CD4-positive, CD25-positive, alpha-beta regulatory T cell (primary cell): ENCODE results near the gene SYCP2. TPM values are rescaled to one million over a fixed set of nuclear protein-coding genes. Genes with fewer than 3 reads are reported as not detected.

Experiments used
- ATAC-seq, 2 donors: fragments of 150-1000 bp; cut with Tn5 transposase; one replicate each; pipeline ENCODE4 v1.10.0; 2021; ENCODE audit warnings: low read depth in 2 of 2, moderate number of reproducible peaks in 2 of 2, moderate library complexity in 1 of 2
- DNase-seq, 3 donors: peaks; one replicate each; pipeline versions ENCODE4 v3.0.0 to v3.0.0-alpha.2; 2012 to 2022; ENCODE audit warnings: mixed read lengths in 1 of 3
- H3K27ac ChIP-seq: one replicate; pipeline ENCODE4 v1.7.0; 2013; ENCODE audit warnings: mild to moderate bottlenecking, low read length; ENCODE audit not compliant: insufficient read depth, poor library complexity, severe bottlenecking
- H3K27me3 ChIP-seq: one replicate; pipeline ENCODE4 v1.7.0; 2013; ENCODE audit warnings: low read length; ENCODE audit not compliant: control insufficient read depth, insufficient read depth
- H3K36me3 ChIP-seq: one replicate; pipeline ENCODE4 v1.7.0; 2013; ENCODE audit warnings: mild to moderate bottlenecking, low read length, moderate library complexity; ENCODE audit not compliant: control insufficient read depth, insufficient read depth
- H3K4me1 ChIP-seq: 2 replicates; pipeline ENCODE4 v1.7.0; 2013; ENCODE audit warnings: mild to moderate bottlenecking, low read length; ENCODE audit not compliant: insufficient read depth, control insufficient read depth, poor library complexity, severe bottlenecking
- H3K4me3 ChIP-seq: one replicate; pipeline ENCODE4 v1.7.0; 2013; ENCODE audit warnings: low read depth, mild to moderate bottlenecking, low read length, moderate library complexity
- H3K9me3 ChIP-seq, 2 experiments: 1 replicate in 1 of 2; 2 replicates in 1 of 2; pipeline ENCODE4 v1.7.0; 2013; ENCODE audit warnings: low read length in 2 of 2, mild to moderate bottlenecking in 1 of 2, moderate library complexity in 1 of 2; ENCODE audit not compliant: control insufficient read depth in 2 of 2
- H3K27ac Mint-ChIP-seq, 3 donors: one replicate each; pipeline ENCODE4 v1.8.0; 2020 to 2022; ENCODE audit warnings: mild to moderate bottlenecking in 3 of 3, mixed read lengths in 3 of 3, moderate library complexity in 2 of 3
- H3K27me3 Mint-ChIP-seq: one replicate; pipeline ENCODE4 v1.8.0; 2022; ENCODE audit warnings: mild to moderate bottlenecking, mixed read lengths
- H3K36me3 Mint-ChIP-seq: one replicate; pipeline ENCODE4 v1.8.0; 2020; ENCODE audit warnings: mixed read lengths
- H3K4me1 Mint-ChIP-seq, 4 donors: one replicate each; pipeline ENCODE4 v1.8.0; 2020 to 2022; ENCODE audit warnings: mixed read lengths in 4 of 4, mild to moderate bottlenecking in 1 of 4
- H3K4me3 Mint-ChIP-seq, 4 donors: one replicate each; pipeline ENCODE4 v1.8.0; 2020 to 2022; ENCODE audit warnings: mild to moderate bottlenecking in 4 of 4, mixed read lengths in 4 of 4, moderate library complexity in 3 of 4
- H3K9me3 Mint-ChIP-seq, 7 donors: one replicate each; pipeline ENCODE4 v1.8.0; 2020 to 2022; ENCODE audit warnings: mixed read lengths in 7 of 7, mild to moderate bottlenecking in 3 of 7, moderate library complexity in 2 of 7
- polyA plus RNA-seq, 4 donors: library from polyadenylated mRNA; unstranded; fragments of 300-500 nt; fragmentation: Illumina TruSeq; gene quantifications; one replicate each; pipeline ENCODE4 v1.2.3, GENCODE V29; 2021
- total RNA-seq: library from RNA; stranded (reverse); gene quantifications from one replicate; pipeline ENCODE4 v1.2.3, GENCODE V29; 2022

SYCP2 gene
- total and polyA plus RNA-seq, 5 donors from 2014 or later, result 0.32 to 9.1 (median 1.2) TPM

DNA sequence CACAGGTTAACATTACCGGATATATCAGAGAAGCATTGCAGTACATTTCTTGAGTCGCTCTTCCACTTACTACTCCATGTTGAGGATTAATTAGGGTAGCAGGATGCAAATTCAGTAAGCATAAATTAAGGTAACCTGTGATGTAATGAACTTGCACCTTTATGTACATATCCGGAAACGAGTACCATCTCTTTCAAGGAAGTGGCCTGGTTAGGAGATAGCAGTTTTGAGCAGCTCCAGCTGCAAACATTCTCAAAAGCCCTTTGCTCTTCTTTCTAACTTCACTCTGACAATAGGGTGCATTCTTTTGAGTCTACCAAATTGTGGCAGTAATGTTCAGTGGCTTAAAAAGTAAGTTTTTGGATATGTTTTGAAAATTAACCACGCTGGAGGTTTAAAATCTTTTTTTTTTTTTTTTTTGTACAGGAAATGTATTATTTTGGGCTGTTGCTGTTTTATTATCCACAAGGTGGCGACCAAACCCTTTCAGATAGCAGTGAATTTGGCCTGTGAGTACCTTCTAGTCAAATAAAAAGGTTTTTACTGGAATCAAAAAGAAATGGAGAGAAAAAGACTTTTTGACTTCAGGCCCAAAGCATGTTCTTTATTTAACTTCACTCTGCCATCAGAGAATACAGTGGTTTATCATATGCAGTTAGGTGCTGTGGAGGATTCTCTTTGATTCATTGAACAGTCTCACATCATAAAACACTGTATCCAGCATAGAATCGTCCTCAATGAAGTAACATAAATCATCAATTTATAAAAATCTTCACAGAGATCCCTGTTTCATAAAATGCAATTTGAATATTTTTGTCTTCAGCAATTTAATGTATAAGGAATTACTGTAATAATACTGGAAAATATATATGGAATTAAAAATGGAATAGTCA, 15.6 kb upstream of the SYCP2 start:
- H3K4me3 Mint-ChIP-seq, result peak overlapping the region; percentile 13 to 80 (median 71)
- peak; percentile 16 to 86 (median 73) for DNase-seq
- peak overlapping the region; percentile 59 to 99 (median 88) for H3K27ac Mint-ChIP-seq
- peaks cover 14 to 39% (median 24%) of the 10 kb centered on the region in 4 donors for H3K4me1 Mint-ChIP-seq
- H3K27me3 Mint-ChIP-seq, result no peaks in the 10 kb centered on the region
- Histone ChIP-seq H3K4me3 (peak overlapping the region; percentile 75), H3K36me3 (peaks cover 14% of the 10 kb centered on the region), H3K27me3 (no peaks in the 10 kb centered on the region), H3K27ac (peak overlapping the region; percentile 60), H3K9me3 (no peaks in the 10 kb centered on the region), H3K4me1 (peaks cover 4% of the 10 kb centered on the region)
- no peaks in the 10 kb centered on the region for H3K9me3 Mint-ChIP-seq
- H3K36me3 Mint-ChIP-seq, result peaks cover 8% of the 10 kb centered on the region
- ATAC-seq, result peak; percentile 78 to 81

DNA sequence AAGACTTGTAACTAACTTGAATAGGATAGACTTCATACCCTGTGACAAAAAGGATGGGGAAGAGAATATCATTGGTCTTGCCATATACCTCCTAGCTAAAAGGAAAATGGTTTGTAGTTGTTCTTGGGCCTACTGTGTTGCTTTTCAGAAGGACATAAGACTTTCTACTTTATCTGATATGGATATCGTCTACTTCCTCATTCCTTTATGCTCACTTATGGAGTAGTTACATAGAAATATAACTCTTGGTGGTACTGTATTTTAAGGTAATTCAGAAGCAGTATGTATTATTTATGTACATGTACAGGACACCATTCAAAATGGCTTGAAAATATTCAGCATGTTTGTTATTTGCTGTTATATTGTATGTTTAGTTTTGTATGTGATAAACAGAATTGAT, 14.8 kb upstream of the SYCP2 start:
- Mint-ChIP-seq H3K27ac (peak overlapping the region in 2 of 3 donors; percentile 15 to 59), H3K9me3 (no peaks in the 10 kb centered on the region), H3K4me1 (peaks cover 14 to 39% (median 24%) of the 10 kb centered on the region in 4 donors), H3K27me3 (no peaks in the 10 kb centered on the region), H3K36me3 (peaks cover 9% of the 10 kb centered on the region), H3K4me3 (no peak overlapping the region)
- no peak for DNase-seq
- Histone ChIP-seq H3K27ac (peak overlapping the region; percentile 60), H3K36me3 (peaks cover 22% of the 10 kb centered on the region), H3K27me3 (no peaks in the 10 kb centered on the region), H3K9me3 (no peaks in the 10 kb centered on the region), H3K4me3 (peak overlapping the region; percentile 75), H3K4me1 (peaks cover 4% of the 10 kb centered on the region)
- ATAC-seq, result no peak

DNA sequence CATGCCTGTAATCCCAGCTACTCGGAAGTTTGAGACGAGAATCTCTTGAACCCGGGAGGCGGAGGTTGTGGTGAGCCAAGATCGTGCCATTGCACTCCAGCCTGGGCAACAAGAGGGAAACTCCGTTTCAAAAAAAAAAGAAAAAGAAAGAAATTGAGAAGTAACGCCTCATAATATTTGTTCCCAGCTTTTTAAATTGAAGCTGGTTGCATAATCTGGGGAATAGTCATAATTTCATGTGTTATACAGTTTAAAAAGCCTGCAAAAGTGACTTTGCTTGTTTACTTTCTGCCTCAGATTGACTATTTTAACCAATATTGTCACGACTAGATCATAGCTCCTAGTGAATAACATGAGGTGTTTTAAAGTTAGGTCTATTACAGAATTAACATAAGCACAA, 13.9 kb upstream of the SYCP2 start:
- H3K27ac Mint-ChIP-seq, result no peak overlapping the region
- peaks cover 20 to 40% (median 24%) of the 10 kb centered on the region in 4 donors for H3K4me1 Mint-ChIP-seq
- no peak overlapping the region for H3K4me3 ChIP-seq
- H3K9me3 Mint-ChIP-seq, result no peaks in the 10 kb centered on the region
- peaks cover 28% of the 10 kb centered on the region for H3K36me3 ChIP-seq
- H3K4me1 ChIP-seq, result peaks cover 5% of the 10 kb centered on the region
- DNase-seq, result no peak
- no peak for ATAC-seq
- peaks cover 9% of the 10 kb centered on the region for H3K36me3 Mint-ChIP-seq
- H3K9me3 ChIP-seq, result no peaks in the 10 kb centered on the region
- no peaks in the 10 kb centered on the region for H3K27me3 Mint-ChIP-seq
- no peaks in the 10 kb centered on the region for H3K27me3 ChIP-seq
- H3K4me3 Mint-ChIP-seq, result no peak overlapping the region
- no peak overlapping the region for H3K27ac ChIP-seq

DNA sequence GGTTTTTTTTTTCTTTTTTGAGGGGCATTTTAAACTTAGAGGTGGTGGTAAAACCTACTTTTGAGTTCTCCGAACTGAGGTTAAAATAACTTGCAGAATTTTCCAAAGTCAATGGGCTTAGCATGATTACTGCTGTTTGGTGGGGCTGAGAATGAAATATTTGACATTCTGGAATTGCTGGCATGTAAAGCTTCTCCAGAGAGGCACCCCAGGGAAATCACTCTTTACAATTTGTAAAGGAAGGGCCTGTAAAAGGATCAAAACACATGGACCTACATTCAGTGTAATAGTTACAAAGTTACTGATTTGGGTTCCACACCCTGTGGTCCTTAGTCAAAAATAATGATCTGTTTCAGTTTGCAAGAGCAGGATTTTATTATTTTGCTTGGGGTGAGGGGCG, 12.3 kb upstream of the SYCP2 start:
- ATAC-seq (no peak), DNase-seq (no peak)
- Histone ChIP-seq H3K36me3 (peaks cover 28% of the 10 kb centered on the region), H3K27me3 (no peaks in the 10 kb centered on the region), H3K27ac (no peak overlapping the region), H3K4me3 (no peak overlapping the region), H3K9me3 (no peaks in the 10 kb centered on the region), H3K4me1 (peaks cover 22% of the 10 kb centered on the region)
- Mint-ChIP-seq H3K36me3 (peaks cover 9% of the 10 kb centered on the region), H3K4me3 (no peak overlapping the region), H3K27ac (peak overlapping the region in 1 of 3 donors; percentile 15), H3K4me1 (peaks cover 35 to 55% (median 37%) of the 10 kb centered on the region in 4 donors), H3K9me3 (no peaks in the 10 kb centered on the region), H3K27me3 (no peaks in the 10 kb centered on the region)

- H3K27ac Mint-ChIP-seq, result peak overlapping the region in 1 of 3 donors; percentile 15
- ATAC-seq, result no peak
- peaks cover 9% of the 10 kb centered on the region for H3K36me3 Mint-ChIP-seq
- no peaks in the 10 kb centered on the region for H3K9me3 Mint-ChIP-seq
- peaks cover 35 to 58% (median 39%) of the 10 kb centered on the region in 4 donors for H3K4me1 Mint-ChIP-seq
- H3K4me1 ChIP-seq, result peaks cover 25% of the 10 kb centered on the region
- H3K9me3 ChIP-seq, result no peaks in the 10 kb centered on the region
- H3K27me3 Mint-ChIP-seq, result no peaks in the 10 kb centered on the region
- H3K4me3 ChIP-seq, result no peak overlapping the region
- no peak overlapping the region for H3K4me3 Mint-ChIP-seq
- no peak overlapping the region for H3K27ac ChIP-seq
- DNase-seq, result no peak
- no peaks in the 10 kb centered on the region for H3K27me3 ChIP-seq
- peaks cover 28% of the 10 kb centered on the region for H3K36me3 ChIP-seq
Observed at GRCh38 chr20:59945175-59945574, 11.7 kb upstream of the SYCP2 start.

- H3K27ac ChIP-seq, result no peak overlapping the region
- Mint-ChIP-seq H3K36me3 (peaks cover 9% of the 10 kb centered on the region), H3K9me3 (no peaks in the 10 kb centered on the region), H3K4me3 (no peak overlapping the region), H3K27ac (peak overlapping the region in 1 of 3 donors; percentile 37), H3K27me3 (no peaks in the 10 kb centered on the region), H3K4me1 (peaks cover 35 to 58% (median 41%) of the 10 kb centered on the region in 4 donors)
- no peak for DNase-seq
- no peaks in the 10 kb centered on the region for H3K9me3 ChIP-seq
- ATAC-seq, result no peak
- peaks cover 28% of the 10 kb centered on the region for H3K36me3 ChIP-seq
- H3K4me1 ChIP-seq, result peaks cover 25% of the 10 kb centered on the region
- no peaks in the 10 kb centered on the region for H3K27me3 ChIP-seq
- no peak overlapping the region for H3K4me3 ChIP-seq
Observed at GRCh38 chr20:59944726-59945125, 11.3 kb upstream of the SYCP2 start.

- ATAC-seq (no peak), DNase-seq (no peak)
- no peaks in the 10 kb centered on the region for H3K9me3 Mint-ChIP-seq
- H3K27me3 ChIP-seq, result no peaks in the 10 kb centered on the region
- H3K4me1 ChIP-seq, result peaks cover 42% of the 10 kb centered on the region
- peaks cover 28% of the 10 kb centered on the region for H3K36me3 ChIP-seq
- H3K27ac ChIP-seq, result no peak overlapping the region
- peak overlapping the region; percentile 20 for H3K4me3 ChIP-seq
- peak overlapping the region; percentile 41 to 99 (median 90) for H3K4me3 Mint-ChIP-seq
- H3K4me1 Mint-ChIP-seq, result peaks cover 27 to 57% (median 44%) of the 10 kb centered on the region in 4 donors
- H3K36me3 Mint-ChIP-seq, result peaks cover 9% of the 10 kb centered on the region
- no peaks in the 10 kb centered on the region for H3K9me3 ChIP-seq
- H3K27ac Mint-ChIP-seq, result no peak overlapping the region
- H3K27me3 Mint-ChIP-seq, result no peaks in the 10 kb centered on the region
Observed at GRCh38 chr20:59942245-59942644, 8.8 kb upstream of the SYCP2 start.
